Caki2 (cell line): ENCODE data around the gene POC1B. TPM values are rescaled to one million over a fixed set of nuclear protein-coding genes. Genes with fewer than 3 reads are reported as not detected.
A peak's percentile ranks its signal among the peaks of the same experiment; 100 is the strongest.
"Not testable (repeated sequence)": the region's sequence is repeated elsewhere in the genome, so short reads cannot be mapped to it uniquely, and the experiment has no call there.

Experiments
- DNase-seq: peaks from one replicate; pipeline ENCODE4 v3.0.0-alpha.2; 2015; ENCODE audit warnings: low read depth
- in situ Hi-C: cut with HindIII; loops from 2 replicates; pipeline ENCODE4 v1.10.0; 2016; ENCODE audit warnings: low sequenced_read_pairs, low pct_unique_long_range_greater_than_20kb, mixed read lengths
- total RNA-seq: library from RNA; depleted of rRNA; stranded (reverse); fragments of >200 nt; shearing (Covaris generic); gene quantifications from 2 replicates; pipeline ENCODE4 v1.2.3, GENCODE V29; 2014; ENCODE audit warnings: low replicate concordance

POC1B gene
- total RNA-seq, 1 experiment from 2014 or later: 7.8 TPM

GRCh38 chr12:89475203-89475990 is 50.5 kb downstream of the POC1B start:
- in situ Hi-C loops: no loop called here
- DNase-seq: no peak

- in situ Hi-C loops: loop anchor here (25.0 kb wide), 1 partner anchor 412 kb away; no protein-coding TSS in a partner anchor
- no peak for DNase-seq
These were observed 51.2 kb downstream of the POC1B start for GRCh38 chr12:89474615-89475014.

GRCh38 chr12:89472508-89472907 is 53.3 kb downstream of the POC1B start:
- DNase-seq: no peak

DNA sequence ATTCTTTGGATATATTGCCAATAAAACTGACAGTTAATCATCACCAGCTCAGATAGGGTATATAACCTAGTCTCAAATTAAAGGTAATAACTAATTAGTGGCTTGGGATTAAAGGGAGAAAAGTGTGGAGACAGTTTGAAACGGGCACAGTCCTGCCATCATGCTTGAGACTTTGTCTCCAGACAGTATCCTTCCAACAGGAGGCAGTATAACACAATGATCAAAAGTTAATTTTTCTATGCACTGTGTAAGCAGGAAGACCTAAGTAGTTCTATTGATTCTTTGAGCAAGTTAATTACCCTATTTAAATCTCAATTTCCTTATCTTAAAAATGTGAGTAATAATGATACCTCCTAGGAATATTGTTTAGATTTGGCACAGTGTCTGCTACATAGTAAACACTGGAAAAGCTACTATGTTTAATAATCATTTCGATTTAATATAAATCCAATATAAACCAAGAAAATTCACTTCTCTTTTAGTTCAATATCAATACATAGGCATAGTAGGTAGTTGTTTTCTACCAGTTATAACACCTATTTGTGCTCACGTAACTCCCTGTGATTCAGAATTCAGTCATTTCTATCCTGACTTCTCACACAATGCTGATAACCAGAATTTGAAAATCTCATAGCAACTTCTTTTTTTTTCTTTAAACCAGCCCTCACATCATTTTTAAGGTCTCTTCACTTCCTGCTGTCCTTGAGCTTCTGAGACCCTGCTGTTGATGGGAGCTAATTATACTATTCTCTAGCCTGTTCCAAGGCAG is 54.9 kb downstream of the POC1B start:
- in situ Hi-C loops: loop anchor here (25.0 kb wide), 1 partner anchor 409 kb away; no protein-coding TSS in a partner anchor
- no peak for DNase-seq

More at GRCh38 chr12:89472508-89472907, 53.3 kb downstream of the POC1B start:
- in situ Hi-C loops: loop anchor here (25.0 kb wide), 1 partner anchor 410 kb away; no protein-coding TSS in a partner anchor

DNA sequence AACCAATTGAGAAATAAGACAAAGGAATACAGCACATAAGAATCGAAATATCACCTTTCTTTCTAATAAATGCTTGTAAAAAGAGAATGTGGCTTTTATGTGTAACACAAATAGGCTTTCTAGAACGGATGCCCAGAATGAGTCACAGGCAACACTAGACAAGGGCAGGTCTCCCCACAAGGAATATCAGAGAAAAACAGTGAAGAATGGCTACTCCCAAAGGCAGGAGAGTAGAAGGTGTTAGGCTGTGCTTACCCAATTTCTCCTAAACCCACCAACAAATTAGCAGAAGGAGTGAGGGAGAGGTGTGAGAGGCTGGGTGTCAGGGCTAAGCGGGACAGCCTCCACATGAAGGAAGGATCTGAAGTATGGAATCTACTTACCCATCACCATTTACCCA is 56.5 kb downstream of the POC1B start:
- in situ Hi-C loops: loop anchor here (25.0 kb wide), 1 partner anchor 407 kb away; no protein-coding TSS in a partner anchor
- DNase-seq: no peak

DNA sequence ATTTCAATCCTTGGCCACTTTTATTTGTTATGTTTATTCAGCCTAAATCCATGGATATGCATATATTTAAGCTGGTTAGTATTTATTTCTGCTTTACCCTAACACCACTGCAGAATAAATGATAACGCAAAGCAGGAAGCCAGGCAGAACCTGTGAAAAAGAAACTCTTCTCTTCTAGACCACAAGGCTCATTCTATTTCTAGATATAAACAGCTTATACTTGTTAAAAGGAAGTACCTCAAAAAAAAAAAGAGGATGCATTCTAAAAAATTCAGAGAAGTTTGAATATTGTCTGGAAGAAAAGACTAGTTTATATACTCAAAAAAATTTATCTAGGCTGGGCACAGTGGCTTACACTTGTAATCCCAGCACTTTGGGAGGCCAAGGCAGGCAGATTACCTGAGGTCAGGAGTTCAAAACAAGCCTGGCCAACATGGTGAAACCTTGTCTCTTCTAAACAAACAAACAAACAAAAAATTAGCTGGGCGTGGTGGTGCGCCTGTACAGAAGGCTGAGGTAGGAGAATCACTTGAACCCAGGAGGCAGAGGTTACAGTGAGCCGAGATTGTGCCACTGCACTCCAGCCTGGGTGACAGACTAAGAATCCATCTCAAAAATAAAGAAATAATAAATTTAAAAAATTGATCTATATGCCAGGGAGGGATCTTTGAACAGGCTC is 57.1 kb downstream of the POC1B start:
- in situ Hi-C loops: loop anchor here (25.0 kb wide), 1 partner anchor 406 kb away; no protein-coding TSS in a partner anchor
- no peak for DNase-seq

- in situ Hi-C loops: loop anchor here (25.0 kb wide), 1 partner anchor 406 kb away; no protein-coding TSS in a partner anchor
- DNase-seq: no peak
These were observed 57.8 kb downstream of the POC1B start for GRCh38 chr12:89468017-89468416.

GRCh38 chr12:89464974-89465592 is 60.8 kb downstream of the POC1B start:
- in situ Hi-C loops: loop anchor here (25.0 kb wide), 1 partner anchor 403 kb away; no protein-coding TSS in a partner anchor

GRCh38 chr12:89461649-89462612 is 63.9 kb downstream of the POC1B start:
- in situ Hi-C loops: loop anchor here (25.0 kb wide), 1 partner anchor 400 kb away; no protein-coding TSS in a partner anchor

More at GRCh38 chr12:89464974-89465592, 60.8 kb downstream of the POC1B start:
- no peak for DNase-seq

GRCh38 chr12:89461190-89461589 is 64.7 kb downstream of the POC1B start:
- in situ Hi-C loops: loop anchor here (25.0 kb wide), 1 partner anchor 399 kb away; no protein-coding TSS in a partner anchor
- no peak for DNase-seq

More at GRCh38 chr12:89461649-89462612, 63.9 kb downstream of the POC1B start:
- peak; percentile 57 for DNase-seq

DNA sequence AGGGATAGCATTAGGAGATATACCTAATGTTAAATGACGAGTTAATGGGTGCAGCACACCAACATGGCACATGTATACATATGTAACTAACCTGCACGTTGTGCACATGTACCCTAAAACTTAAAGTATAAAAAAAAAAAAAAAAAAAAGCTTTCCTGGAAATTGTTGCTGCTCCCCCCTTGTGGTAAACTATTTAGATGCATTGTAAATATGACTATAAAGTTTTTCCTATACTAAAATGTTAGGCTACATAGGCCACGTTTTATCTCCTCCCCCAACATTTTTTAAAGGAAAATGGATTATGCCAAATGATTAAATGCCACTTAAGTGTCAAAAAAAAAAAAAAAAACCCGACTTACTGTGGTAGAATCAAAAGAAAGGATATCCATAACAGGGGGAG is 66.6 kb downstream of the POC1B start:
- in situ Hi-C loops: loop anchor here (25.0 kb wide), 1 partner anchor 397 kb away; no protein-coding TSS in a partner anchor
- DNase-seq: not testable (repeated sequence)

DNA sequence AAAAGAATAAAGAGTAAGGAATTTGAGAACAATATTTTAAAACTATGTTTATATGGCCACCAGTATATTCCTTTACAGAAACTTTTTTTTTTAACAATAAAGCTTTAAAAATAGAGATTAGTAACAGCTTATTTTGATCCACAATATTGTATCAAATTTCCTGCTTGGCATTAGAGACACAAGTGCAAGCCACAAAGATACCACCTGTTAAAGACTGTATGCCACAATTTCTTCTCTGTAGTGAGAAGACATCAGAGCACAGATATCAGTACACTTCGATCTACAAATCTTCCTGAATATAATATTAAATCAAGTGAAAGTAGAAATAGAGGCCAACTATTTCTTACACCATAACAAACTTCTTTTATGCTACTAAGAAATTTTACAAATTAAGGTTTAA is 69.3 kb downstream of the POC1B start:
- no peak for DNase-seq
- in situ Hi-C loops: loop anchor here (25.0 kb wide), 1 partner anchor 394 kb away; no protein-coding TSS in a partner anchor

DNA sequence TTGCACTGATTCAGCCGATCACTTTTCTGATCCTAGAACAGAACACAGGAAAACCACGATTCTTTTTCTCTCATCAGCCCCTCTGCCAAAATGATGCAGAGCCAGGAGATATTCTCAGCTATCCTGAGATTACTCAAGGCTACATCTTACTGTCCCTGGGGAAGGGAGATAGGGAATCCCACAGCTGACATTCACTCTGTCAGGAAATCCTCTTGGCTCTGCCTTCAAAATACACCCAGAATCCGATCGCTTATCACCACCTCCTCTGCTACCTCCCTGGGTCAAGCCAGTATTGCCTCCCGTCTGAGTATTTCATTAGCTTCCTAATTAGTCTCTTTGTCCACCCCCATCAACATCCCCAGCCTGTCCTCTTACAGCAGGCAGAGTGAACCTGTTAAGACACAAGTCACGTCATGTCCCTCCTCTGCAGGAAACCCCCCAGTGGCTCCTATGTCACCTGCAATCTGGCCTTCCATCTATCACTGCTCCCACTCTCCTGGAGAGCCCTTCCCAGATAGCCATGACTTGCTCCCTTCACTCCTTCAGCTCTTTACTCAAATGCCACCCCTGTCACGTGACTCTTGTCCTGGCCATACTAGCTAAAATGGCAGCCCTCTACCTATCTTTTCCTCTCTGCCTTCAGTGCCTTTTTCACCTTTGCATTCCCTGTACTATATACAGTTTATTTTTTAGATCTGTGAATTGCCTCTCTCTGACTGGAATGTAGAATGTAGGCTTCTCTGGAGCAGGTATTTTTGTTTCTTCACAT is 71.6 kb downstream of the POC1B start:
- in situ Hi-C loops: loop anchor here (25.0 kb wide), 1 partner anchor 392 kb away; no protein-coding TSS in a partner anchor
- DNase-seq: no peak

DNA sequence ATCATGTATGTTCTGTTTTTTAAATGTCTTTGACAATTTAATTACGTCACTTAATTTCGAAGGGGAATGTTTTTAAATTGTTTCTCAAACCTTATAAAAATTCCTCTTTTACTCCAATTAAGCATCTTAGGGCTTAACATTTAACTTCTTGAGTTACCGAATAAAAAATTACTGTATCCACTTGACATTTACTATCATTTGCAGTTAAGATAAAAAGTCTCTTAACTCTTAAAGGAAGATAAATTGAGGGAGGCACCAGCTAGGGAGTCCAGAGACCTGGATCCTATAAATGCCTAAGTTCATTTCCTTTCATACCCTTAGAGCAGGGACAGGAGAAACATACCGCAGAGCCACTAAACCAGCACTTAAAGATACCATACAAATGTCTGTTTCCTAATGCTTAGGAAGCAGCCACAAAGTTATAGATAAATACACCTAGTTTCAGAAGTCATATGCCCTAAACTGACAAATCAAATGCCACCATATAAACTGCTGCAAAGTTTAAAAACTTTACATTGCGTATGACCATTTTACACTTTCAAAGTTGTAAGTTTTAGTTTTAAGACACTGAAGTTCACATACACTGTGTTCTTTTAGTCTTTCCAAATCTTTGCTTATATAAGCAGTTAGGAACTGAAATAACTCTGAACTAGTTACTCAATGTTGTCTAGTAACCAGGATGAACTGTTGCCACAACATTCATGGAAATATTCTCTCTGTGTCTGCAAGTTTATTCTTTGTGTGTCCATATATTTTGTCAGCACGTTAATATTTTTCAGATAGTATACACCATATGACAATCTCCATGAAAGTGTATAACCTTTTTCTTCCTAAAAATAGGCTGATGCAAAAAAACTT is 72.5 kb downstream of the POC1B start:
- no peak for DNase-seq
- in situ Hi-C loops: loop anchor here (25.0 kb wide), 1 partner anchor 391 kb away; no protein-coding TSS in a partner anchor

- in situ Hi-C loops: loop anchor here (25.0 kb wide), 1 partner anchor 390 kb away; no protein-coding TSS in a partner anchor
- no peak for DNase-seq
These were observed 74.0 kb downstream of the POC1B start for GRCh38 chr12:89451841-89452251.
